H1 (cell line): ENCODE data around the gene NEURL2. TPM values are rescaled to one million over a fixed set of nuclear protein-coding genes. Genes with fewer than 3 reads are reported as not detected.

ENCODE experiments used
- CTCF ChIA-PET: fragments of 300-600 bp; sonication (Branson Sonifier 250); formaldehyde crosslinking; loops from one replicate; lab custom pipeline; 2021; ENCODE audit not compliant: partially characterized antibody; lab: Charles Lee
- POLR2A ChIA-PET: fragments of 300-600 bp; sonication (Branson Sonifier 250); formaldehyde crosslinking; loops from one replicate; lab custom pipeline; 2021; ENCODE audit warnings: inconsistent platforms; ENCODE audit not compliant: partially characterized antibody; lab: Charles Lee
- DNase-seq, 2 experiments: peaks; one replicate each; pipeline versions ENCODE4 v3.0.0 to v3.0.0-alpha.2; 2010 to 2022; ENCODE audit warnings: low spot score in 2 of 2, low read depth in 1 of 2, mixed read lengths in 1 of 2
- FAIRE-seq: peaks from 2 replicates; lab custom pipeline; 2011; peaks lifted over from hg19 to GRCh38; lab: Jason Lieb, UNC
- H2AFZ ChIP-seq: 2 replicates; pipeline ENCODE4 v1.8.1; 2012; ENCODE audit warnings: low read length, inconsistent platforms
- H2AK5ac ChIP-seq: 2 replicates; pipeline ENCODE4 v1.6.1; 2013; ENCODE audit warnings: low read depth, low read length
- H2BK120ac ChIP-seq: replicated peaks from 2 replicates; pipeline ENCODE3; 2013; ENCODE audit warnings: low read depth, low read length, inconsistent platforms
- H2BK12ac ChIP-seq: 2 replicates; pipeline ENCODE4 v1.6.1; 2013; ENCODE audit warnings: low read depth, low read length
- H2BK15ac ChIP-seq: 2 replicates; pipeline ENCODE4 v1.6.1; 2013; ENCODE audit warnings: low read length
- H2BK20ac ChIP-seq: 2 replicates; pipeline ENCODE4 v1.6.1; 2013; ENCODE audit warnings: low read length
- H2BK5ac ChIP-seq: 2 replicates; pipeline ENCODE4 v1.6.1; 2013; ENCODE audit warnings: low read depth, low read length
- H3K14ac ChIP-seq: 2 replicates; pipeline ENCODE4 v1.6.1; 2013; ENCODE audit warnings: inconsistent platforms; ENCODE audit not compliant: insufficient read length
- H3K18ac ChIP-seq: 2 replicates; pipeline ENCODE4 v1.6.1; 2013; ENCODE audit warnings: low read length; ENCODE audit errors: extremely low read depth
- H3K23ac ChIP-seq: 2 replicates; pipeline ENCODE4 v1.6.1; 2013; ENCODE audit warnings: inconsistent platforms; ENCODE audit not compliant: insufficient read length
- H3K23me2 ChIP-seq: 2 replicates; pipeline ENCODE4 v1.6.1; 2013; ENCODE audit warnings: low read depth, low read length
- H3K27ac ChIP-seq: 2 replicates; pipeline ENCODE4 v1.6.1; 2011; ENCODE audit warnings: low read depth, low read length, inconsistent platforms
- H3K27me3 ChIP-seq, 4 experiments: replicated peaks in 1 of 4; 1 replicate in 1 of 4; 2 replicates in 3 of 4; pipeline versions ENCODE4 v1.6.1 to v1.8.1; 2011 to 2013; ENCODE audit warnings: low read length in 3 of 4, mild to moderate bottlenecking in 3 of 4, inconsistent platforms in 2 of 4, mixed read lengths in 2 of 4, moderate library complexity in 1 of 4; ENCODE audit not compliant: control insufficient read depth in 3 of 4, insufficient read depth in 3 of 4; ENCODE audit errors: extremely low read depth in 1 of 4
- H3K36me3 ChIP-seq, 4 experiments: 2 replicates each; pipeline versions ENCODE4 v1.6.1 to v1.8.1; 2011 to 2013; ENCODE audit warnings: mild to moderate bottlenecking in 4 of 4, low read length in 3 of 4, moderate library complexity in 2 of 4, control low read depth in 1 of 4, inconsistent platforms in 1 of 4; ENCODE audit not compliant: insufficient read depth in 4 of 4, control insufficient read depth in 2 of 4
- H3K4ac ChIP-seq: replicated peaks from 2 replicates; pipeline ENCODE3; 2013; ENCODE audit warnings: low read length, low read depth, mixed read lengths, inconsistent platforms; ENCODE audit not compliant: insufficient read length
- H3K4me1 ChIP-seq, 4 experiments: replicated peaks in 1 of 4; 1 replicate in 1 of 4; 2 replicates in 3 of 4; pipeline versions ENCODE4 v1.6.1 to v1.8.1; 2011 to 2013; ENCODE audit warnings: low read length in 3 of 4, inconsistent platforms in 2 of 4, mixed read lengths in 1 of 4; ENCODE audit not compliant: insufficient read depth in 4 of 4, control insufficient read depth in 3 of 4
- H3K4me2 ChIP-seq, 2 experiments: 2 replicates each; pipeline versions ENCODE4 v1.6.1 to v1.8.1; 2011 to 2013; ENCODE audit warnings: low read depth in 2 of 2, low read length in 2 of 2, control low read depth in 1 of 2, inconsistent platforms in 1 of 2, mild to moderate bottlenecking in 1 of 2; ENCODE audit not compliant: insufficient read depth in 1 of 2
- H3K4me3 ChIP-seq, 4 experiments: fragments of 200-600, 300-600 bp in 1 of 4; sonication (generic), shearing (Covaris generic), sonication (Bioruptor Twin) in 1 of 4; 2 replicates each; pipeline versions ENCODE4 v1.5.1 to v1.8.1; 2011 to 2016; ENCODE audit warnings: low read length in 4 of 4, low read depth in 3 of 4, control low read depth in 2 of 4, inconsistent platforms in 2 of 4, mild to moderate bottlenecking in 2 of 4, mixed read lengths in 1 of 4, moderate library complexity in 1 of 4; ENCODE audit not compliant: insufficient read depth in 2 of 4; ENCODE audit errors: extremely low read depth in 1 of 4
- H3K56ac ChIP-seq: replicated peaks from 2 replicates; pipeline ENCODE3; 2013; ENCODE audit warnings: low read depth, mild to moderate bottlenecking, mixed read lengths, low read length, inconsistent platforms; ENCODE audit not compliant: insufficient read length
- H3K79me1 ChIP-seq: 2 replicates; pipeline ENCODE4 v1.6.1; 2013; ENCODE audit warnings: low read depth, low read length, control low read depth
- H3K79me2 ChIP-seq, 2 experiments: 2 replicates each; pipeline versions ENCODE4 v1.6.1 to v1.8.1; 2012 to 2013; ENCODE audit warnings: low read length in 2 of 2, mild to moderate bottlenecking in 2 of 2, inconsistent platforms in 1 of 2; ENCODE audit not compliant: insufficient read depth in 2 of 2, control insufficient read depth in 1 of 2
- H3K9ac ChIP-seq, 4 experiments: replicated peaks in 1 of 4; 1 replicate in 1 of 4; 2 replicates in 3 of 4; pipeline versions ENCODE4 v1.6.1 to v1.8.1; 2011 to 2013; ENCODE audit warnings: low read depth in 3 of 4, low read length in 3 of 4, control low read depth in 2 of 4, mild to moderate bottlenecking in 2 of 4, moderate library complexity in 2 of 4, inconsistent platforms in 1 of 4; ENCODE audit errors: extremely low read depth in 1 of 4
- H3K9me3 ChIP-seq, 2 experiments: 2 replicates each; pipeline versions ENCODE4 v1.6.1 to v1.8.1; 2012 to 2013; ENCODE audit warnings: mild to moderate bottlenecking in 2 of 2, moderate library complexity in 2 of 2, control low read depth in 1 of 2, inconsistent platforms in 1 of 2, low read depth in 1 of 2, low read length in 1 of 2, mixed read lengths in 1 of 2; ENCODE audit not compliant: insufficient read depth in 2 of 2
- H4K20me1 ChIP-seq, 2 experiments: replicated peaks in 1 of 2; 2 replicates each; pipeline versions ENCODE3 to v1.8.1; 2011 to 2013; ENCODE audit warnings: inconsistent platforms in 2 of 2, low read length in 2 of 2, mild to moderate bottlenecking in 1 of 2; ENCODE audit not compliant: insufficient read depth in 2 of 2, control insufficient read depth in 1 of 2
- H4K5ac ChIP-seq: 2 replicates; pipeline ENCODE4 v1.6.1; 2013; ENCODE audit warnings: low read length, low read depth, mixed read lengths, inconsistent platforms; ENCODE audit not compliant: insufficient read length
- H4K8ac ChIP-seq: 2 replicates; pipeline ENCODE4 v1.8.0; 2013; ENCODE audit warnings: mild to moderate bottlenecking, moderate library complexity, low read length, inconsistent platforms; ENCODE audit not compliant: insufficient read depth; ENCODE audit errors: extremely low read depth
- H4K91ac ChIP-seq: replicated peaks from 2 replicates; pipeline ENCODE3; 2013; ENCODE audit warnings: low read length, mixed read lengths, inconsistent platforms; ENCODE audit not compliant: insufficient read length
- WGBS, 2 experiments: shearing (Covaris generic) in 1 of 2; methylation state at CpG; one replicate each; pipeline versions ENCODE4 v1.1.6 to v1.1.7; 2013 to 2015; ENCODE audit warnings: low lambda C conversion rate in 2 of 2, mixed read lengths in 2 of 2, inconsistent platforms in 1 of 2, low coverage in 1 of 2, missing lambda C conversion rate in 1 of 2; ENCODE audit not compliant: insufficient replicate concordance in 2 of 2, insufficient coverage in 1 of 2, insufficient read length in 1 of 2; ENCODE audit errors: extremely low coverage in 1 of 2, missing lambda C conversion rate in 1 of 2; 5-methylcytosine and 5-hydroxymethylcytosine counted together
- polyA plus RNA-seq, 7 experiments: library from polyadenylated mRNA; depleted of rRNA in 3 of 7; stranded (reverse) in 5 of 7; unstranded in 2 of 7; fragments of >200 nt in 5 of 7; fragments of 200-250 nt in 2 of 7; gene quantifications; 1 replicate in 5 of 7; 2 replicates in 1 of 7; 4 replicates in 1 of 7; pipeline versions ENCODE4 v1.2.1 to v1.2.3, GENCODE V29; 2011 to 2013; ENCODE audit warnings: missing spikeins in 2 of 7, mixed read lengths in 2 of 7
- total RNA-seq: library from RNA; stranded (reverse); fragmentation: NEBNext Ultra II Directional; extraction: Animal tissue kit (Norgen Biotek cat#: 25700); gene quantifications from 2 replicates; pipeline ENCODE4 v1.2.1, GENCODE V29; 2021

Gene NEURL2
- total and polyA plus RNA-seq, 2 of the 8 experiments (the other 6 are each of a cell fraction or from before 2014, with no cell fraction given): 6.9 TPM

DNA sequence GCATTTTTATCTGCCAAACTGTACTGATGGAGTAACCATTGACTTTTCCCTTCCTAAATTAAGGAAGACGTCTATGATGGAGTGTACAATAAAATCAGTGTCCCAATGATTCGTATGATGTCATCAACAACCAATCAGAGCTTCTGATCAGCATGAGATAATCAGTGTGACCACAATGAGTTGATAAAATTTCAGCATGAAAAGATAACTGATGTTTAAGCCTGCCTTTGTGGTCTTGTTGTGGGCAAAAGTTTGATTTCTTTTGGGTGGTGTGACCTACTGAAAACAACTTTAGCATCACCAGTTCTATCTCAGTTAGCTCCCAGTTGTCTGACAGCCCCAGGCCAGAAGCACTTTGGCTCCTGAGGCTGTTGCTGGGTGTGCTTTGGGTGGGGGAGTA lies 46.8 kb upstream of the NEURL2 start:
- no peak overlapping the region for H3K9ac ChIP-seq
- POLR2A ChIA-PET: interaction anchor here (0.9 to 18.4 kb wide), 16 partner anchors 11 to 125 kb away, joined by 3 to 283 read pairs (median 5); partner anchors contain the start of genes CTSA, NEURL2, PLTP and SNX21

More for the DNA sequence above, 46.8 kb upstream of the NEURL2 start:
- Histone ChIP-seq H2BK20ac (no peak overlapping the region), H2AFZ (no peak overlapping the region), H2BK5ac (peak overlapping the region; percentile 84; the same call in 1 of the 2 replicates), H3K56ac (no peak overlapping the region), H3K27me3 (no peaks in the 10 kb centered on the region), H4K8ac (no peak overlapping the region), H3K36me3 (peaks cover 8 to 35% (median 28%) of the 10 kb centered on the region in 4 experiments; a peak in 7 of 8 replicates), H3K9me3 (no peaks in the 10 kb centered on the region), H2BK120ac (no peak overlapping the region), H2AK5ac (no peak overlapping the region), H3K4me3 (no peak overlapping the region), H3K4ac (no peak overlapping the region), H4K20me1 (peaks cover 0 to under 1% of the 10 kb centered on the region in 2 experiments), H3K4me1 (peaks cover 5 to 31% (median 14%) of the 10 kb centered on the region in 4 experiments), H4K5ac (no peak overlapping the region), H3K79me2 (peaks cover 0 to 22% of the 10 kb centered on the region in 2 experiments; a peak in 2 of 4 replicates), H3K18ac (no peak overlapping the region), H3K4me2 (peak overlapping the region in 1 of 2 experiments; percentile 41; a peak in 1 of 4 replicates), H2BK12ac (no peak overlapping the region; the same call in 1 of the 2 replicates), H3K27ac (no peak overlapping the region), H3K23ac (no peak overlapping the region), H3K79me1 (no peaks in the 10 kb centered on the region; the same call in 1 of the 2 replicates), H3K23me2 (peaks cover 3% of the 10 kb centered on the region; the same call in 1 of the 2 replicates), H3K14ac (no peak overlapping the region), H4K91ac (peak overlapping the region; percentile 5), H2BK15ac (no peak overlapping the region)
- no peak for DNase-seq
- WGBS, 2 experiments: 93% methylated on average over 2 of the region's 2 CpGs; no CpG with 5 or more reads in 1 of the 2 experiments
- no peak for FAIRE-seq
- CTCF ChIA-PET: interaction anchor here (1.0 to 3.6 kb wide), 8 partner anchors 11 to 138 kb away, joined by 3 to 17 read pairs (median 10); partner anchors contain the start of genes CTSA and NEURL2
